ENCODE data around the gene CYSRT1.
"Not testable (repeated sequence)": the region's sequence is repeated elsewhere in the genome, so short reads cannot be mapped to it uniquely, and the experiment has no call there.

The CYSRT1 gene

DNA sequence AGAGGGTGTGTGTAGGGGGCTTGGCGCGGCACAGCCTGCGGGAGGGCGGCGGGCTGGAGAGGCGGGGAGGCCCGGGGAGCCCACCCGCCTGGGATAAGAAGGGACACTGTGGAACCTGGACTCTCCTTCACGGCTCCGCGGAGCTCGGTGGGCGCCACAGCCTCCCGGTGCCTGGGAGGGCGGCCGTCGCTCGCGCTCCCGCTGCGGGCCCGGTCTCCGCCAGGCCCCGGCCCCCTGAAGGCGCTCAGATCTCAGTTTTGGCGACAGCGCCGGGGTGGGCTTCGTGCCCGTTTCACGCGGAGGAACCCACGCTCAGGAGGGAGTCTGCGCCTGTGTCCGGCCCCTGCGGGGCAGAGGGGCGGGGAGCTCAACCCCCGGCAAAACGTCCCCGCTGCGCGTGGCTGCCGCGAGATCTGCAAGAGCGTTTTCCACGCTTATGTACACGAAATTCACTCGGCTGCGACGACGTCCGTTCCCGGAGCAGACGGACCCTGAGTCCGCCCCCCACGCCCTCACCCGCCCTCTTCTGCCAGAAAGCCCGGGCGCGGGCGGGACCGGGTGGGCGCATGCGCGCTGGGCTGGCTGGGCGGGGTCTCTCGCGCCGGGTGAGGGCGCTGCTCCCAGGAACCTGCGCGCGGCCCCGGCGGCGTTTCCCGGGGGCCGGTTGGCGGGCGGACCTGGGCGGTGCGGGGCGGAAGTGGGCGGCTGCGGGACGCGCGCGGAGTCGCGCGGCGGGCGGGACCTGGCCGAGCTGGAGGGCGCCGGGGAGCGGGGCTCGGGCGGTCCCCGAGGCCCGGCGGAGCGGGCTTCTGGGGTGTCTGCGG lies 29.9 kb downstream of the CYSRT1 start, which contains the start of gene NELFB:
Gene NELFB, plus strand, starts transcription at position 704 of the 824 bp plus-strand sequence.
- intact Hi-C loops (cut with DNase I) = loop anchor here (2.0 kb wide), 1 partner anchor 14 kb away; the partner anchor contains the start of gene TUBB4B
- DNase-seq = peak; percentile 74 to 99 (median 96)

DNA sequence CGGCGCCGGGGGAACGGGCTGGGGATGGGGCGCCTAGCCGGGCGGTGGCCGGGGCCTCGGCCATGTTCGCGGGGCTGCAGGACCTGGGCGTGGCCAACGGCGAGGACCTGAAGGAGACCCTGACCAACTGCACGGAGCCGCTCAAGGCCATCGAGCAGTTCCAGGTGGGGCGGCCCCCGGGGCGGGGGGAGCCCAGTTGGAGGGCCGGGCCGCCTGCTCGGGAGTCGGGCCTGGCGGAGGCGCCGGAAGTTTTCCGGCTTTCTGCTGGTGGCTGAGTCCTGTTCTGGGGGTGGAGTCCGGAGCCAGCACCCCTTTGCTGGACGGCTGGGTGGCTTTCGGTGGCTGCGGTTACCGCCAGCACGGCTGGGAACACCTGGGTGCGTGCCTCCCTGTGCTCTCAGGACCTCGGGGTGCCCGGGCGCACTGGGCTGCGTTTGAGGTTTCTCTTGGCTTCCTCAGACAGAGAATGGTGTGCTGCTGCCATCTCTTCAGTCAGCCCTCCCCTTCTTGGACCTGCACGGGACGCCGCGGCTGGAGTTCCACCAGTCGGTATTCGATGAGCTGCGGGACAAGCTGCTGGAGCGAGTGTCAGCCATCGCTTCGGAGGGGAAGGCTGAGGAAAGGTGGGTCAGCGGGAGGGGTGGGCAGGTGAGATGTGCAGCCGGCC lies 30.6 kb downstream of the CYSRT1 start:
- DNase-seq = peak in 2 of 42 donors; percentile 20 to 37
- intact Hi-C loops (cut with DNase I) = loop anchor here (2.0 kb wide), 1 partner anchor 15 kb away; the partner anchor contains the start of gene TUBB4B

DNA sequence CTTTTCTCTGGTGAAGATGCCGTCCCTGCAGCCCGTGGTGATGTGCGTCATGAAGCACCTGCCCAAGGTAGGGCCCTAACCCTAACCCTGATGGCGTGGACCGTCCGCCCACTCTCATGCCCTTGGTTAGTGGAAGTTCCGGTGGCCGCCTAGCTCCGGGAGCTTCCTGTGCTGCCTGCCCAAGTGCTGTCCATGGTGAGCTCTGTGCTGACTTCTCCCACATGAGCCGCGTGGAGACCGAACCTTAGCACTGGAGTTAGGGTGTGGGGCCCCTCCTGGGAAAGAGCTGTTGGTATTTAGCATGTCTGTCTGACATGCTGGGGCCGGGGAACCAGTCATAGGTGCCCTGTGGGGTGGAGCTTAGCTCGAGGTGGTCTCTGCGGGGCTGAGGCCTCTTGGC lies 31.4 kb downstream of the CYSRT1 start:
- intact Hi-C loops (cut with DNase I) = no loop called here
- no peak for DNase-seq

DNA sequence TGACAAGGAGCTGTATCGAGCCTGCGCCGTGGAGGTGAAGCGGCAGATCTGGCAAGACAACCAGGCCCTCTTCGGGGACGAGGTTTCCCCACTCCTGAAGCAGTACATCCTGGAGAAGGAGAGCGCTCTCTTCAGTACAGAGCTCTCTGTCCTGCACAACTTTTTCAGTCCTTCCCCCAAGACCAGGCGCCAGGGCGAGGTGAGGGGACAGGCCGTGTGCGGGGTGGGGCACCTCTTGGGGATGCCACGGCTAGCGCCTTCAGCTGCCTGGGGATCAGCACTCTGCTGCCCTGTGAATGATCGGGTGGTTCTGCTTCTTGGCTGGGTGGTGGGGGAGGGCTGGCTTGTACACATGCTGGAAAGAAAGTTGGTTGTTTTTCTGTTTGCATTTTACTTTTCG lies 31.9 kb downstream of the CYSRT1 start:
- intact Hi-C loops (cut with DNase I) = no loop called here
- DNase-seq = no peak

DNA sequence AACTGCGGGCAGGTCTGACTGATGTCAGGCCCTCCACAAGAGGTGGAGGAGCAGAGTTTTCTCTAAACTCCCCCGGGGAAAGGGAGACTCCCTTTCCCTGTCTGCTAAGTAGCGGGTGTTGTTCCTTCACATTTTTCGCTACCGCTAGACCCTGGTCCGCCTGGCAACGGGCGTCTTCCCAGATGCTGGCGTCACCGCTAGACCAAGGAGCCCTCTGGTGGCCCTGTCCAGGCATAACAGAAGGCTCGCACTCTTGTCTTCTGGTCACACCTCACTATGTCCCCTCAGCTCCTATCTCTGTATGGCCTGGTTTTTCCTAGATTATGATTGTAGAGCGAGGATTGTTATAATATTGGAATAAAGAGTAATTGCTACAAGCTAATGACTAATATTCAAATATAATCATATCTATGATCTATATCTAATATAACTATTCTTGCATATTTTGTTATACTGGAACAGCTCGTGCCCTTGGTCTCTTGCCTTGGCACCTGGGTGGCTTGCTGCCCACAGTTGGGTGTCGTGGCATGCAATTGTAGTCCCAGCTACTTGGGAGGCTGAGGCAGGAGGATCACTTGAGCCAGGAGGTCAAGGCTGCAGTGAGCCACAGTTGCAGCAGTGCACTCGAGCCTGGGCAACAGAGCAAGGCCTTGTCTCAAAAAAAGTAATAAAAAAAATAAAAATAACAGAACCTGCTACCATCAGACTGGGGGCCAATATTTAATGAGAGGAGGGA lies 37.4 kb downstream of the CYSRT1 start:
- intact Hi-C loops (cut with DNase I) = not testable (repeated sequence)
- DNase-seq = peak in 13 of 42 donors; percentile 30 to 66 (median 45)

GRCh38 chr9:137262909-137263285 lies 37.9 kb downstream of the CYSRT1 start:
- DNase-seq = no peak
- intact Hi-C loops (cut with DNase I) = no loop called here

- intact Hi-C loops (cut with DNase I) = no loop called here
- no peak for DNase-seq
These were observed 38.5 kb downstream of the CYSRT1 start for GRCh38 chr9:137263506-137263905.

GRCh38 chr9:137264067-137264466 lies 39.1 kb downstream of the CYSRT1 start:
- intact Hi-C loops (cut with DNase I) = no loop called here
- no peak for DNase-seq

DNA sequence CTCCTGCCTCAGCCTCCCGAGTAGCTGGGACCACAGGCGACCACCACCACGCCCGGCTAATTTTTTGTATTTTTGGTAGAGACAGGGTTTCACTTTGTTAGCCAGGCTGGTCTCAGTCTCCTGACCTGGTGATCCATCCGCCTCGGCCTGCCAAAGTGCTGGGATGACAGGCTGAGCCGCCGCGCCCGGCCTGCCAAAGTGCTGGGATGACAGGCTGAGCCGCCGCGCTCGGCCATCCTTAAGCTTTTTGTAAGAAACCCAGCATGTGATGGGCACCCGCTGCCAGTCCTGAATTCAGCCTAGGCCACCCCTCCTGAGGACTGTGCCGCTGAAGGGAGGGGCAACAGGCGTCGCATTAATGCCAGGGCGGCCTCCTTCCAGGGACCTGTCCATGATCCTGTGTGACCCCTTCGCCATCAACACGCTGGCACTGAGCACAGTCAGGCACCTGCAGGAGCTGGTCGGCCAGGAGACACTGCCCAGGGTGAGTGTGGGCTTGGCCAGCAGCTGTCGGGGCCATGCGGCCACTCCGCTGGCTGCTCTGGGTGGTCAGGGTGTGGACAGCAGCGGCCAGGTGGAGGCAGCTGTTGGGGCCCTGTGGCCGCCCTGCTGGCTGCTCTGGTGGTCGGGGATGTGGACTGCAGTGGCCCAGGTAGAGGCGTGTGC lies 40.7 kb downstream of the CYSRT1 start:
- intact Hi-C loops (cut with DNase I) = no loop called here
- DNase-seq = no peak

GRCh38 chr9:137266162-137266527 lies 41.2 kb downstream of the CYSRT1 start:
- no peak for DNase-seq
- intact Hi-C loops (cut with DNase I) = no loop called here

- DNase-seq = no peak
- intact Hi-C loops (cut with DNase I) = no loop called here
These were observed 41.8 kb downstream of the CYSRT1 start for GRCh38 chr9:137266585-137267453.

- intact Hi-C loops (cut with DNase I) = no loop called here
- no peak for DNase-seq
These were observed 43.0 kb downstream of the CYSRT1 start for GRCh38 chr9:137267933-137268355.

DNA sequence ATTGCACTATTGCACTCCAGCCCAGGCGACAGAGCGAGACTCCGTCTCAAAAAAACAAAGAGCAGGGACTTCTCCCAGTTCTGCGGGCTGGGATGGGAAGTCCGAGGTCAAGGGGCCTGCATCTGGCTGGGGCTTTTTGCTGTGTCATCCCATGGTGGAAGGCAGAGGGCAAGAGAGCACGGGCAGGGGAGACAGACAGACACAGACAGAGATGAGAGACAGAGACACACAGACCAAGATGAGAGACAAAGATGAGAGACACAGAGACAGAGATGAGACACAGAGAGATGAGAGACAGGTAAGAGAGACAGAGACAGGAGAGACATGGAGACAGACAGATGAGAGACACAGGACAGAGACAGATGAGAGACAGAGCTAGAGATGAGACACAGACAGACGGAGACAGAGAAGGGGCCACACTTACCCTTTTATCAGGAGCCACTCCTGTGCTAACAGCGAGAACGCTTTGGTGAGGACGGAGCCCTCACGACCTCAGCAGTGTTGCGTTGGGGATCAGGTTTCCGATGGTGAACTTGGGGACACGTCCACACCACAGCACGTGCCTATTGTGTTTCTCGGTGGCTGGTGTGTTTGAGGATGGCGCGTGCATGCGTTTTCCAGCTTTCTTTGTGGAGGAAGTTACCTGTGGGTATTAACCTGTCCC lies 43.7 kb downstream of the CYSRT1 start:
- intact Hi-C loops (cut with DNase I) = no loop called here
- DNase-seq = no peak

DNA sequence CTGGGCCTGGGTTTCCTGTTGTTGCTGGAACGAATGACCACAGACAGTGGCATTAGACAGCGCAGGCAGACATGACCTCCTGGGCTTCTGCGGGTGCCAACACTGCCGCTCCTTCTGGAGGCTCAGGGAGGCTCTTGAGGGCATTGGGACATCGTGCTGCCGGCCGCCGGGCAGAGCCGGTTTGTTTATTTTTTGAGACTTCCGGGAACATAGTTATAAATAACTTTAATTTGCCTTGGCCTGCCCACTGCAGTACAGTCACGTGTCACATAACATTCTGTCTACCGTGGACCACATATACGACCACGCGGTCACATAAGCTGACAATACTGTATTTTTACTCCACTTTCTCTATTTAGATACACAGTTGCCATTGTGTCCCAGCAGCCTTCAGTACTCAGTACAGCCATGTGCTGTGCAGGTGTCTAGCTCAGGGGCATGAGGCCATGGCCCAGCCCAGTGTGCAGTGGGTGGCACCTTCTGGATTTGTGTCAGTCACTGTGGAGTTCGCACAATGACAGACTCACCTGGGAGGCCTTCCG lies 44.3 kb downstream of the CYSRT1 start:
- no peak for DNase-seq
- intact Hi-C loops (cut with DNase I) = no loop called here

DNA sequence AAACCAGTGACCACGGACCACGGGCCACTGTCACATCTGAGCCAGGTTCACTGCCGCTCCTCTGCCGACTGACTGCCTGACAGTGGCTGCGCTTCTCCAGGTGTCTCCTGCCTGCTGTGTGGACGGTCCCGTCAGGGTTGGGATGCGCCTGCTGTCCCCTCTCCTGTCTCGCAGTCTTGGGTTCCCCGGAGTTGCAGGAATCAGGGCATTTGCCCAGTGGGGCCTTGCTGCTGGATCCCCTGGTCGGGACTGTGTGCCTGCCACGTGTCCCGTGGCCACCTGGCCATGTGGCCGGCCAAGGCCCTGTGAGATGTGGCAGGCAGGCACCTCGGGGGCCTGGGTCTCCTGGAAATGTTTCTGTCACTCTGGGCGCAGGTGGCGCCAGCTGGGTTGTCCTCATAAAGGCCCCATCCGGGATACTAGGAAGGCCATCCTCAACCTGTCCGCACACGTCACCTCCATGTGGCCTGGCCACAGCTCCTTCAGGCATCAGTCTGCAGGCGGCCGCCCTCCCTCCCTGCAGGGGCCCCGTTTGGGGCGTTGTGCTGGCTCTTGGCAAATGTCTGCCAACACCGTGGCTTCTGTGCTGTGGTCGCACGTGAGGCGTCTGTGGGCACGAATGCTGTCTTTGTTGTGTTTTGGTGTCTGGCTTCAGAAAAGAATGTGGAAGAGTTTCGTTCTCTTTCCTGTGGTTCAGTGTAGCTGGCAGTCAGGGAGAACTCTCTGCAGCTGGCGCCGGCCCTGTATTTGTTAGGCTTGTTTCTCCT lies 46.1 kb downstream of the CYSRT1 start:
- intact Hi-C loops (cut with DNase I) = no loop called here
- no peak for DNase-seq

GRCh38 chr9:137271696-137272076 lies 46.7 kb downstream of the CYSRT1 start:
- intact Hi-C loops (cut with DNase I) = no loop called here
- DNase-seq = no peak
